GM23248 (cell line): ENCODE data around the gene PDILT. TPM values are rescaled to one million over a fixed set of nuclear protein-coding genes. Genes with fewer than 3 reads are reported as not detected.
"Not testable (repeated sequence)": the region's sequence is repeated elsewhere in the genome, so short reads cannot be mapped to it uniquely, and the experiment has no call there.

Source experiments
- DNase-seq: peaks from one replicate; pipeline ENCODE4 v3.0.0-alpha.2; 2015
- H2AFZ ChIP-seq: fragments of 200-600 bp; sonication (generic); 2 replicates; pipeline ENCODE4 v1.6.1; 2016; ENCODE audit warnings: antibody characterized with exemption
- H3F3A ChIP-seq: fragments of 200-600 bp; sonication (generic); 2 replicates; pipeline ENCODE4 v1.6.1; 2016; ENCODE audit warnings: mild to moderate bottlenecking, antibody characterized with exemption, mixed run types; ENCODE audit not compliant: insufficient read depth
- H3K27ac ChIP-seq: fragments of 200-600 bp; sonication (generic); 2 replicates; pipeline ENCODE4 v1.5.1; 2016; ENCODE audit warnings: mild to moderate bottlenecking
- H3K27me3 ChIP-seq: fragments of 200-600 bp; sonication (generic); replicated peaks from 2 replicates; pipeline ENCODE4 v1.6.1; 2016; ENCODE audit warnings: mild to moderate bottlenecking; ENCODE audit not compliant: insufficient read depth
- H3K36me3 ChIP-seq: fragments of 200-600 bp; sonication (generic); 2 replicates; pipeline ENCODE4 v1.6.1; 2016; ENCODE audit warnings: low read depth, mild to moderate bottlenecking
- H3K4me1 ChIP-seq: fragments of 200-600 bp; sonication (generic); 2 replicates; pipeline ENCODE4 v1.6.1; 2016; ENCODE audit warnings: mild to moderate bottlenecking; ENCODE audit not compliant: insufficient read depth
- H3K4me2 ChIP-seq: fragments of 200-600 bp; sonication (generic); one replicate; pipeline ENCODE4 v1.6.1; 2016; ENCODE audit warnings: mild to moderate bottlenecking; ENCODE audit not compliant: unreplicated experiment
- H3K4me3 ChIP-seq: fragments of 200-600 bp; sonication (generic); 2 replicates; pipeline ENCODE4 v1.5.1; 2016; ENCODE audit warnings: mild to moderate bottlenecking
- H3K79me2 ChIP-seq: fragments of 200-600 bp; sonication (generic); 2 replicates; pipeline ENCODE4 v1.6.1; 2016; ENCODE audit warnings: mild to moderate bottlenecking; ENCODE audit not compliant: insufficient read depth
- H3K9ac ChIP-seq: fragments of 200-600 bp; sonication (generic); 2 replicates; pipeline ENCODE4 v1.6.1; 2016; ENCODE audit warnings: mild to moderate bottlenecking
- H3K9me2 ChIP-seq: fragments of 200-600 bp; sonication (generic); 2 replicates; pipeline ENCODE4 v1.6.1; 2016; ENCODE audit warnings: mixed run types, mild to moderate bottlenecking, moderate library complexity; ENCODE audit not compliant: insufficient read depth
- H3K9me3 ChIP-seq: fragments of 200-600 bp; sonication (generic); one replicate; pipeline ENCODE4 v1.6.1; 2017; ENCODE audit warnings: low read depth
- H4K20me1 ChIP-seq: fragments of 200-600 bp; sonication (generic); 2 replicates; pipeline ENCODE4 v1.6.0; 2016; ENCODE audit not compliant: insufficient read depth
- EZH2 ChIP-seq: fragments of 200-600 bp; sonication (generic); IDR thresholded peaks from 2 replicates; pipeline ENCODE4 v1.6.1; 2018; ENCODE audit warnings: antibody characterized with exemption, mild to moderate bottlenecking; ENCODE audit not compliant: insufficient read depth, poor library complexity, severe bottlenecking
- EZH2phosphoT487 ChIP-seq: fragments of 200-600 bp; sonication (generic); IDR thresholded peaks from 2 replicates; pipeline ENCODE4 v1.6.1; 2018; ENCODE audit warnings: antibody characterized with exemption, moderate library complexity, mild to moderate bottlenecking, low read depth; ENCODE audit not compliant: insufficient read depth
- WGBS, 2 experiments: methylation state at CpG; one replicate each; pipeline ENCODE4 v1.1.6; 2015 to 2017; ENCODE audit warnings: low lambda C conversion rate in 2 of 2, low coverage in 1 of 2; ENCODE audit errors: missing lambda C conversion rate in 2 of 2; 5-methylcytosine and 5-hydroxymethylcytosine counted together
- in situ Hi-C: fragments of 300-500 bp; cut with MboI; formaldehyde crosslinking; loops from 2 replicates; pipeline ENCODE4 v1.15.0; 2020
- polyA plus RNA-seq: library from polyadenylated mRNA; unstranded; fragments of >200 nt; fragmentation: Nextera tagmentation; extraction: Ambion mirVana; gene quantifications from 2 replicates; pipeline ENCODE4 v1.2.1, GENCODE V29; 2016
- total RNA-seq: library from RNA; depleted of rRNA; stranded (reverse); fragments of >200 nt; shearing (Covaris generic); gene quantifications from 2 replicates; pipeline ENCODE4 v1.2.3, GENCODE V29; 2014

PDILT gene
- total and polyA plus RNA-seq, 2 experiments from 2014 or later: not detected

DNA sequence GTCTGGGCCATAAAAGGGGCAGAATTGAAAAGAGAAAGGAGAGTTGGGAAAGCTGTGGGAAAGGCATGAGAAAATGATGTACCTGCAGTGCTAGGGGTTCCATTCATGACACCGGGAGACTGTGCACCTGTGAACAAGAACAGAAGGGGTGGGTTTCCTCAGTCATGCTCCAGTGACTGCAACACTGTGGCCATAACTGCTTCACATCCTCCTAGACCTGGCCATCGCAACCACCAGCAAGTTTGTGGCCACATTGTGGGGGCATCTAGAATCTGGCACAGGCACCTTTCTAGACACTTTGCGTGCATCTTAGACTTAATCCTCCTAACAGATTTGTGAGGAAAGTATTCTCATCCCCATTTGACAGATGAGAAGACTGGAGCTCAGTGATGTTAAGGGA is 90.0 kb downstream of the PDILT start:
- DNase-seq: no peak
- Histone ChIP-seq H3K4me1 (no peaks in the 10 kb centered on the region), H4K20me1 (no peaks in the 10 kb centered on the region), H3K79me2 (no peaks in the 10 kb centered on the region), H3K9ac (no peak overlapping the region), H2AFZ (no peak overlapping the region), H3K4me2 (no peak overlapping the region), H3F3A (no peaks in the 10 kb centered on the region), H3K9me3 (no peaks in the 10 kb centered on the region), H3K27ac (no peak overlapping the region), H3K9me2 (no peaks in the 10 kb centered on the region), H3K27me3 (no peaks in the 10 kb centered on the region), H3K4me3 (no peak overlapping the region), H3K36me3 (no peaks in the 10 kb centered on the region)
- no peak for TF ChIP-seq EZH2phosphoT487
- 25 to 35% methylated on average over 3 of the region's 3 CpGs for WGBS, 2 experiments
- in situ Hi-C loops: no loop called here

DNA sequence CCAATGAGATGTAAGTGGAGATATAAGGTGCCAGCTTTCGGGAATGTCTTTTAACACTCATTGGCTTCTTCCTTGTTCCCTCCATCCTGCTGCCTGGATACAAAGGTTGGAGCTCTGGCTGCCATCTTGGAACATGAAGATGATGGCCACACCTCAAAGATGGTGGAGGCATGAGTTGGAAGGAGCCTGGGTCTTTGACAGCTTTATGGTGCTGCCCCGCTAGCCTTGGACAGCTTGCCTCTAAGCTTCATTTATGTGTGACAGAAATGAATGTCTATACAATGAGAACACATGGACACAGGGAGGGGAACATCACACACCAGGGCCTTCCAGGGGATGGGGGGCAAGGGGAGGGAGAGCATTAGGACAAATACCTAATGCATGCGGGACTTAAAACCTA is 90.8 kb downstream of the PDILT start:
- Histone ChIP-seq H3K9me3 (no peaks in the 10 kb centered on the region), H3K9ac (no peak overlapping the region), H3K27ac (no peak overlapping the region), H3K4me3 (no peak overlapping the region), H3K4me2 (no peak overlapping the region), H3K36me3 (no peaks in the 10 kb centered on the region), H3F3A (no peaks in the 10 kb centered on the region), H3K9me2 (no peaks in the 10 kb centered on the region), H4K20me1 (no peaks in the 10 kb centered on the region), H3K27me3 (no peaks in the 10 kb centered on the region), H2AFZ (no peak overlapping the region), H3K4me1 (no peaks in the 10 kb centered on the region), H3K79me2 (no peaks in the 10 kb centered on the region)
- DNase-seq: no peak
- no peak for TF ChIP-seq EZH2phosphoT487
- TF ChIP-seq EZH2: no peak
- in situ Hi-C loops: no loop called here
- 15 to 30% methylated on average over 3 of the region's 3 CpGs for WGBS, 2 experiments

DNA sequence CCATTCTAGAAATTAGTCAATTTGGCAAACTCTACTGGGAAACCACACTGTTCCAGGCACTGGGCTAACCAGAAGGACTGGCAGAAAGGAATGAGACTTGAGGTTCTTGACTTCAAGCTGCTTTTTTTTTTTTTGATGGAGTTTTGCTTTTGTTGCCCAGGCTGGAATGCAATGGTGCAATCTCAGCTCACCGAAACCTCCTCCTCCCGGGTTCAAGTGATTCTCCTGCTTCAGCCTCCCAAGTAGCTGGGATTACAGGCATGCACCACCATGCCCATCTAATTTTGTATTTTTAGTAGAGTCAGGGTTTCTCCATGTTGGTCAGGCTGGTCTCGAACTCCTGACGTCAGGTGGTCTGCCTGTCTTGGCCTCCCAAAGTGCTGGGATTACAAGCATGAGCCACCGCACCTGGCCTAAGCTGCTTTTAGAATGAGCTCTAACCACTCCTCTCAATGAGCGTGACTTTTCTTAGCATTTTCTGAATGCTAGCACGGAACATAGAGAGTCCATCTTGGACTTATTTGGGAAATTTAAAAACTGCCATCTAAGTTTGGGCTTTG is 91.9 kb downstream of the PDILT start:
- H3K27ac ChIP-seq, H3K9ac ChIP-seq, H3K27me3 ChIP-seq, H3K4me3 ChIP-seq, H3K4me2 ChIP-seq, H2AFZ ChIP-seq, DNase-seq, H3K36me3 ChIP-seq, H3F3A ChIP-seq, H3K9me2 ChIP-seq, H4K20me1 ChIP-seq, H3K4me1 ChIP-seq, H3K9me3 ChIP-seq, H3K79me2 ChIP-seq, in situ Hi-C loops: not testable (repeated sequence)
- WGBS, 2 experiments: 31 to 48% methylated on average over 7 of the region's 7 CpGs

DNA sequence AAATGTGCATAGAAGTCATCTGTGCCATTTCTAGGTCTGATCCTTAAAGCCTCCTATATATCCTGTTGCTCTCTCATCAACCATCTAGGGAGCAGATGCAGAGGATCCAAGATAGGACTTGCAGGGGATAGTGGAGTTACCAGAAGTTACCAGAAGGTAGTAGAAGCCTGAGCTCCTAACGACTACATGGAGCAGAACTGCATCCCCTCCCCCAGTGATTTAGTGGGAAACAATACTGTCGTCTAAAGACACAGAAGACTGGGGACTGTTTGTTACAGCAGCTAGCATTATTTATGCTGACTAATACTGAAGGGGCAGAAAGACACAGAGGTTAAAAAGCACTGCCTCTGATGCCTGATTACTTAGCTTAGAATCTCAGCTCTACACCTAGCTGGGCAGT is 93.0 kb downstream of the PDILT start:
- Histone ChIP-seq H3K4me1 (no peaks in the 10 kb centered on the region), H3K27ac (no peak overlapping the region), H3K9ac (no peak overlapping the region), H4K20me1 (no peaks in the 10 kb centered on the region), H2AFZ (no peak overlapping the region), H3K79me2 (no peaks in the 10 kb centered on the region), H3K9me3 (no peaks in the 10 kb centered on the region), H3K27me3 (no peaks in the 10 kb centered on the region), H3K9me2 (no peaks in the 10 kb centered on the region), H3F3A (no peaks in the 10 kb centered on the region), H3K4me2 (no peak overlapping the region), H3K4me3 (no peak overlapping the region), H3K36me3 (no peaks in the 10 kb centered on the region)
- WGBS, 2 experiments: 13 to 18% methylated on average over 2 of the region's 2 CpGs
- TF ChIP-seq EZH2phosphoT487 (no peak), EZH2 (no peak)
- in situ Hi-C loops: no loop called here
- no peak for DNase-seq
